Loucy (cell line): ENCODE results near the gene PRR4.

ENCODE experiments used
- CTCF ChIP-seq: fragments of 200-600 bp; sonication (generic); conservative IDR thresholded peaks from 2 replicates; pipeline ENCODE4 v1.5.1; 2014; ENCODE audit warnings: mild to moderate bottlenecking, antibody characterized with exemption, low read length
- EZH2phosphoT487 ChIP-seq: fragments of 200-600 bp; IDR thresholded peaks from 2 replicates; pipeline ENCODE4 v1.6.1; 2018; ENCODE audit warnings: antibody characterized with exemption, mild to moderate bottlenecking, moderate library complexity, borderline replicate concordance

- TF ChIP-seq CTCF: no peak
- TF ChIP-seq EZH2phosphoT487: no peak
Observed at GRCh38 chr12:10873378-10873777, 24.1 kb upstream of the PRR4 start.
